ENCODE data around the gene SMURF1. TPM values are rescaled to one million over a fixed set of nuclear protein-coding genes. Genes with fewer than 3 reads are reported as not detected.

Gene SMURF1
- total and polyA plus RNA-seq, 2 of the 4 experiments (the other 2 are of a cell fraction), result 13.4 to 20.3 TPM

DNA sequence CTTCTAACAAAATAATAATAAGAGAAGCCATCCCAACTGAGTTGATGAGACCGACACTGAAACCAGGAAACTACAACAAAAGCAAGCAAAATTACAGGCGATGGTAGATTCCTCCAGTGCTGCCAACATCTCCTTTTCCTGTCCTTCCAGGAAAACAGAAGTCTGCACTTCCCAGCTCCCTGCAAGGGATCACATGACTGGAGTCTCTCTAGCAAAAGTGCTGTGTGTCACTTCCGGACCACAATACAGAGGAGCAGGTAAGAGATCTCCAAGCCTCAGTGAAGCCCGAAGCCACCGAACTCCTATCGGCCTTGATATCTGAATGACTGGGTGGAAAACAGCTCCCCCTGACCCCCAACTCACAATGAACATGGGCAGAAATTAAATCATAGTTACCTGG lies 63.2 kb downstream of the SMURF1 start:
- CTCF ChIA-PET, result no interaction called here
- H3K9me1 ChIP-seq (ENCODE audit: insufficient read depth, low read length), result peaks cover 23% of the 10 kb centered on the region
- no peak overlapping the region for H3K56ac ChIP-seq (ENCODE audit: extremely low read depth, insufficient read depth, low read length)

More for the DNA sequence above, 63.2 kb downstream of the SMURF1 start:
- no peak overlapping the region for H3K4me2 ChIP-seq (ENCODE audit: low read depth, low read length)
- no peak overlapping the region for H2AK9ac ChIP-seq (replicated peaks; ENCODE audit: low read depth, low read length, poor library complexity)
- H2BK20ac ChIP-seq (ENCODE audit: low read depth, low read length), result no peak overlapping the region
- no peak for DNase-seq
- no TSS peak for BruUV-seq (replicated peaks)
- no peak overlapping the region for H3K9ac ChIP-seq (ENCODE audit: low read depth, low read length)
- POLR2A ChIA-PET (ENCODE audit: unreplicated experiment), result no interaction called here
- H3K27me3 ChIP-seq (ENCODE audit: control insufficient read depth, insufficient read depth, low read length), result no peaks in the 10 kb centered on the region
- H2BK15ac ChIP-seq (ENCODE audit: low read depth, low read length), result no peak overlapping the region
- H3K23ac ChIP-seq (ENCODE audit: low read depth, low read length), result no peak overlapping the region
- no peak overlapping the region for H4K5ac ChIP-seq (ENCODE audit: low read depth, low read length)
- no peak overlapping the region for H2BK120ac ChIP-seq (ENCODE audit: low read depth, low read length)
- no peak overlapping the region for H3K27ac ChIP-seq (ENCODE audit: insufficient read depth, low read length)
- peaks cover 4% of the 10 kb centered on the region for H3K36me3 ChIP-seq (ENCODE audit: control insufficient read depth, insufficient read depth, low read length)
- H3K18ac ChIP-seq (ENCODE audit: low read depth, low read length), result no peak overlapping the region
- H2AK5ac ChIP-seq (ENCODE audit: low read depth, low read length), result no peak overlapping the region
- H2AFZ ChIP-seq (replicated peaks; ENCODE audit: low read length, poor library complexity), result no peak overlapping the region
- no peak overlapping the region for H2BK5ac ChIP-seq (ENCODE audit: low read depth, low read length, poor library complexity, severe bottlenecking)
- no peak overlapping the region for H3K4ac ChIP-seq (ENCODE audit: low read depth, low read length)
- ATAC-seq (ENCODE audit: low read depth), result no peak
- dilution Hi-C loops (cut with HindIII; ENCODE audit: low sequenced_read_pairs, unreplicated experiment) (no loop called here), intact Hi-C loops (cut with micrococcal nuclease) (no loop called here), in situ Hi-C loops (cut with MboI; ENCODE audit: low sequenced_read_pairs) (no loop called here)
- no peak overlapping the region for H4K8ac ChIP-seq (ENCODE audit: low read depth in 2 of 2, low read length in 2 of 2)
- TF ChIP-seq CHD1 (IDR thresholded peaks at IDR 0.05; ENCODE audit: low read depth, low read length) (no peak), RAD21 (IDR thresholded peaks at IDR 0.05; ENCODE audit: low read length) (no peak), BHLHE40 (IDR thresholded peaks at IDR 0.05; ENCODE audit: low read depth, low read length) (no peak), MXI1 (IDR thresholded peaks at IDR 0.05; ENCODE audit: borderline replicate concordance, low read depth, low read length) (no peak), MAZ (IDR thresholded peaks at IDR 0.05; ENCODE audit: borderline replicate concordance, low read depth, low read length) (no peak), MAFK (IDR thresholded peaks at IDR 0.05; ENCODE audit: low read depth, low read length) (no peak), CEBPB (IDR thresholded peaks at IDR 0.05; ENCODE audit: low read depth, low read length) (no peak), POLR2A (IDR thresholded peaks at IDR 0.05; ENCODE audit: low read depth, low read length) (no peak), NFE2L2 (IDR thresholded peaks at IDR 0.05; ENCODE audit: low read depth, low read length) (no peak), FOS (IDR thresholded peaks at IDR 0.05; ENCODE audit: low read depth, low read length) (no peak), RCOR1 (IDR thresholded peaks at IDR 0.05; ENCODE audit: insufficient replicate concordance, low read length) (no peak)
- TF ChIP-seq, protein P1, sequence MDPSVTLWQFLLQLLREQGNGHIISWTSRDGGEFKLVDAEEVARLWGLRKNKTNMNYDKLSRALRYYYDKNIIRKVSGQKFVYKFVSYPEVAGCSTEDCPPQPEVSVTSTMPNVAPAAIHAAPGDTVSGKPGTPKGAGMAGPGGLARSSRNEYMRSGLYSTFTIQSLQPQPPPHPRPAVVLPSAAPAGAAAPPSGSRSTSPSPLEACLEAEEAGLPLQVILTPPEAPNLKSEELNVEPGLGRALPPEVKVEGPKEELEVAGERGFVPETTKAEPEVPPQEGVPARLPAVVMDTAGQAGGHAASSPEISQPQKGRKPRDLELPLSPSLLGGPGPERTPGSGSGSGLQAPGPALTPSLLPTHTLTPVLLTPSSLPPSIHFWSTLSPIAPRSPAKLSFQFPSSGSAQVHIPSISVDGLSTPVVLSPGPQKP (IDR thresholded peaks at IDR 0.05; ENCODE audit: borderline replicate concordance, low read depth, low read length), result no peak
- TF ChIP-seq, protein P2, sequence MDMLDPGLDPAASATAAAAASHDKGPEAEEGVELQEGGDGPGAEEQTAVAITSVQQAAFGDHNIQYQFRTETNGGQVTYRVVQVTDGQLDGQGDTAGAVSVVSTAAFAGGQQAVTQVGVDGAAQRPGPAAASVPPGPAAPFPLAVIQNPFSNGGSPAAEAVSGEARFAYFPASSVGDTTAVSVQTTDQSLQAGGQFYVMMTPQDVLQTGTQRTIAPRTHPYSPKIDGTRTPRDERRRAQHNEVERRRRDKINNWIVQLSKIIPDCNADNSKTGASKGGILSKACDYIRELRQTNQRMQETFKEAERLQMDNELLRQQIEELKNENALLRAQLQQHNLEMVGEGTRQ (IDR thresholded peaks at IDR 0.05; ENCODE audit: low read depth, low read length), result no peak
- TF ChIP-seq, protein P3, sequence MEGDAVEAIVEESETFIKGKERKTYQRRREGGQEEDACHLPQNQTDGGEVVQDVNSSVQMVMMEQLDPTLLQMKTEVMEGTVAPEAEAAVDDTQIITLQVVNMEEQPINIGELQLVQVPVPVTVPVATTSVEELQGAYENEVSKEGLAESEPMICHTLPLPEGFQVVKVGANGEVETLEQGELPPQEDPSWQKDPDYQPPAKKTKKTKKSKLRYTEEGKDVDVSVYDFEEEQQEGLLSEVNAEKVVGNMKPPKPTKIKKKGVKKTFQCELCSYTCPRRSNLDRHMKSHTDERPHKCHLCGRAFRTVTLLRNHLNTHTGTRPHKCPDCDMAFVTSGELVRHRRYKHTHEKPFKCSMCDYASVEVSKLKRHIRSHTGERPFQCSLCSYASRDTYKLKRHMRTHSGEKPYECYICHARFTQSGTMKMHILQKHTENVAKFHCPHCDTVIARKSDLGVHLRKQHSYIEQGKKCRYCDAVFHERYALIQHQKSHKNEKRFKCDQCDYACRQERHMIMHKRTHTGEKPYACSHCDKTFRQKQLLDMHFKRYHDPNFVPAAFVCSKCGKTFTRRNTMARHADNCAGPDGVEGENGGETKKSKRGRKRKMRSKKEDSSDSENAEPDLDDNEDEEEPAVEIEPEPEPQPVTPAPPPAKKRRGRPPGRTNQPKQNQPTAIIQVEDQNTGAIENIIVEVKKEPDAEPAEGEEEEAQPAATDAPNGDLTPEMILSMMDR (conservative IDR thresholded peaks at IDR 0.05; ENCODE audit: low read depth, low read length), result no peak
- no peak overlapping the region for H4K91ac ChIP-seq (ENCODE audit: insufficient read depth, low read depth, low read length)
- peaks cover 12% of the 10 kb centered on the region for H3K4me1 ChIP-seq (ENCODE audit: control insufficient read depth, insufficient read depth, low read length)
- H3K4me3 ChIP-seq (ENCODE audit: insufficient read depth, low read depth, low read length), result no peak overlapping the region
- 100% methylated on average over 1 of the region's 6 CpGs; no CpG with 5 or more reads in 1 of the 2 experiments for WGBS, 2 experiments (ENCODE audit: extremely low coverage in 2 of 2, insufficient read length in 1 of 2)
- no peak overlapping the region for H3K14ac ChIP-seq (replicated peaks; ENCODE audit: low read depth, low read length)
- H4K20me1 ChIP-seq (ENCODE audit: insufficient read depth, low read length), result peaks cover 58% of the 10 kb centered on the region
- peaks cover 19 to 77% of the 10 kb centered on the region in 2 experiments for H3K79me1 ChIP-seq (ENCODE audit: low read depth in 1 of 2, low read length in 2 of 2)
- no peaks in the 10 kb centered on the region for H3K9me3 ChIP-seq (ENCODE audit: control insufficient read depth, insufficient read depth, low read length)
